Uterus (tissue), 4 donors: ENCODE data around the gene CENPW. TPM values are rescaled to one million over a fixed set of nuclear protein-coding genes. Genes with fewer than 3 reads are reported as not detected.
A peak's percentile ranks its signal among the peaks of the same experiment; 100 is the strongest.

ENCODE experiments used
- DNase-seq, 2 donors: peaks; one replicate each; pipeline ENCODE4 v3.0.0-alpha.2; 2019 to 2020
- H3K27ac ChIP-seq, 2 donors: fragments of 200-600 bp; sonication (generic); 1 replicate in 1 of 2; 2 replicates in 1 of 2; pipeline ENCODE4 v1.5.1; 2016 to 2018
- H3K27me3 ChIP-seq, 2 donors: fragments of 200-600 bp; sonication (generic); one replicate each; pipeline ENCODE4 v1.5.1; 2018 to 2019; ENCODE audit warnings: control low read depth in 1 of 2
- H3K36me3 ChIP-seq, 2 donors: fragments of 200-600 bp; sonication (generic); one replicate each; pipeline ENCODE4 v1.5.1; 2019; ENCODE audit warnings: control low read depth in 1 of 2
- H3K4me1 ChIP-seq, 2 donors: fragments of 200-600 bp; sonication (generic); one replicate each; pipeline ENCODE4 v1.5.1; 2018 to 2019; ENCODE audit warnings: control low read depth in 1 of 2
- H3K4me3 ChIP-seq, 2 donors: fragments of 200-600 bp; sonication (generic); 1 replicate in 1 of 2; 2 replicates in 1 of 2; pipeline ENCODE4 v1.5.1; 2018 to 2019; ENCODE audit warnings: mild to moderate bottlenecking in 1 of 2
- H3K9me3 ChIP-seq, 2 donors: fragments of 200-600 bp; sonication (generic); one replicate each; pipeline ENCODE4 v1.5.1; 2019; ENCODE audit warnings: control low read depth in 1 of 2
- POLR2A ChIP-seq, 2 donors: fragments of 450-650 bp; IDR thresholded peaks; one replicate each; pipeline ENCODE4 v1.6.1; 2016; ENCODE audit warnings: antibody characterized with exemption in 2 of 2, mild to moderate bottlenecking in 1 of 2, moderate library complexity in 1 of 2
- intact Hi-C: fragments of 100-400 bp; cut with DNase I; formaldehyde crosslinking; loops from one replicate; pipeline ENCODE4 v1.15.1; 2023; ENCODE audit warnings: low total_unique reads
- total RNA-seq, 4 donors: library from RNA; depleted of rRNA in 3 of 4; stranded (reverse); fragments of >200 nt in 3 of 4; gene quantifications; one replicate each; pipeline versions ENCODE4 v1.1.0 to v1.2.4, GENCODE V29; 2014 to 2023
- TF ChIP-seq, protein P1 (sequence below), 4 experiments: fragments of 200-600 bp in 2 of 4; fragments of 450-650 bp in 2 of 4; sonication (generic) in 2 of 4; IDR thresholded peaks; one replicate each; pipeline ENCODE4 v1.5.1; 2016 to 2019; ENCODE audit warnings: antibody characterized with exemption in 4 of 4, mild to moderate bottlenecking in 2 of 4, moderate library complexity in 1 of 4
- donor health status: DM: yes; HTN: yes; CAD: no.

CENPW gene
- total RNA-seq, 4 donors from 2014 or later: 12.2 to 13.4 TPM; not detected in 2

GRCh38 chr6:126318797-126319196, 21.1 kb upstream of the CENPW start:
- Histone ChIP-seq H3K4me1 (no peaks in the 10 kb centered on the region), H3K9me3 (no peaks in the 10 kb centered on the region), H3K36me3 (no peaks in the 10 kb centered on the region), H3K27ac (no peak overlapping the region), H3K27me3 (no peaks in the 10 kb centered on the region), H3K4me3 (no peak overlapping the region)
- DNase-seq: no peak
- intact Hi-C loops: no loop called here
- TF ChIP-seq POLR2A (IDR thresholded peaks at IDR 0.05): no peak
- TF ChIP-seq, protein P1, sequence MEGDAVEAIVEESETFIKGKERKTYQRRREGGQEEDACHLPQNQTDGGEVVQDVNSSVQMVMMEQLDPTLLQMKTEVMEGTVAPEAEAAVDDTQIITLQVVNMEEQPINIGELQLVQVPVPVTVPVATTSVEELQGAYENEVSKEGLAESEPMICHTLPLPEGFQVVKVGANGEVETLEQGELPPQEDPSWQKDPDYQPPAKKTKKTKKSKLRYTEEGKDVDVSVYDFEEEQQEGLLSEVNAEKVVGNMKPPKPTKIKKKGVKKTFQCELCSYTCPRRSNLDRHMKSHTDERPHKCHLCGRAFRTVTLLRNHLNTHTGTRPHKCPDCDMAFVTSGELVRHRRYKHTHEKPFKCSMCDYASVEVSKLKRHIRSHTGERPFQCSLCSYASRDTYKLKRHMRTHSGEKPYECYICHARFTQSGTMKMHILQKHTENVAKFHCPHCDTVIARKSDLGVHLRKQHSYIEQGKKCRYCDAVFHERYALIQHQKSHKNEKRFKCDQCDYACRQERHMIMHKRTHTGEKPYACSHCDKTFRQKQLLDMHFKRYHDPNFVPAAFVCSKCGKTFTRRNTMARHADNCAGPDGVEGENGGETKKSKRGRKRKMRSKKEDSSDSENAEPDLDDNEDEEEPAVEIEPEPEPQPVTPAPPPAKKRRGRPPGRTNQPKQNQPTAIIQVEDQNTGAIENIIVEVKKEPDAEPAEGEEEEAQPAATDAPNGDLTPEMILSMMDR (IDR thresholded peaks at IDR 0.05): no peak

- Histone ChIP-seq H3K4me3 (no peak overlapping the region), H3K27ac (no peak overlapping the region), H3K9me3 (no peaks in the 10 kb centered on the region), H3K27me3 (no peaks in the 10 kb centered on the region), H3K36me3 (no peaks in the 10 kb centered on the region), H3K4me1 (peaks cover 0 to 5% of the 10 kb centered on the region in 2 donors)
- DNase-seq: no peak
- no peak for TF ChIP-seq POLR2A (IDR thresholded peaks at IDR 0.05)
- TF ChIP-seq, protein P1 (IDR thresholded peaks at IDR 0.05): no peak
- intact Hi-C loops: no loop called here
Measured at GRCh38 chr6:126333729-126334128, 6.2 kb upstream of the CENPW start.

GRCh38 chr6:126335210-126335609, 4.7 kb upstream of the CENPW start:
- no peak for DNase-seq

GRCh38 chr6:126337323-126337722, 2.6 kb upstream of the CENPW start:
- intact Hi-C loops: no loop called here
- peak; percentile 41 to 72 for DNase-seq

More at GRCh38 chr6:126335210-126335609, 4.7 kb upstream of the CENPW start:
- Histone ChIP-seq H3K27ac (no peak overlapping the region), H3K9me3 (no peaks in the 10 kb centered on the region), H3K4me1 (peaks cover 0 to 5% of the 10 kb centered on the region in 2 donors), H3K36me3 (no peaks in the 10 kb centered on the region), H3K4me3 (no peak overlapping the region), H3K27me3 (no peaks in the 10 kb centered on the region)
- no peak for TF ChIP-seq POLR2A (IDR thresholded peaks at IDR 0.05)
- TF ChIP-seq, protein P1 (IDR thresholded peaks at IDR 0.05): no peak
- intact Hi-C loops: no loop called here

DNA sequence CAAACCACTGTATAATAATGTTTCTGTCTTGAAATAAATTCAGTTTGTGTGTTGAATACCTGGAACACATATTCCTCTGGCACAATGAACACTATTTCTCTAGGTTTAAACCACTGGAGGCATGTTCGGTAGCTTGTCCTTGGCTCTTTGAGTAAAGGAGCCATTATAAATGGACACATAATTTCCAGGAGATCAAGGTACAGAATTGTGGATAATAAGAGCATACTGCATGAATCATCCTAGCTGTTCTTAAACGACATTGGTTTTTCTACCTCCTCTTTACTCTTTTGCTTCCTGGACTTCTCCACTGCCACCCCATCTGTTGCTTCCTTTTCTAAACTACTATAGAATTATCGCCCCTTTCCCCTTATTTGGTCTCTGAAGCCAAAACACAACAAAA, 1.2 kb downstream of the CENPW start:
- no peak for DNase-seq
- Histone ChIP-seq H3K36me3 (no peaks in the 10 kb centered on the region), H3K9me3 (no peaks in the 10 kb centered on the region), H3K4me1 (peaks cover 5 to 17% of the 10 kb centered on the region in 2 donors), H3K4me3 (peak overlapping the region; percentile 49 to 67), H3K27me3 (no peaks in the 10 kb centered on the region), H3K27ac (peak overlapping the region in 1 of 2 donors; percentile 74)
- intact Hi-C loops: no loop called here
- TF ChIP-seq POLR2A (IDR thresholded peaks at IDR 0.05): no peak
- TF ChIP-seq, protein P1 (IDR thresholded peaks at IDR 0.05): no peak

More at GRCh38 chr6:126337323-126337722, 2.6 kb upstream of the CENPW start:
- no peaks in the 10 kb centered on the region for H3K36me3 ChIP-seq
- no peak for TF ChIP-seq POLR2A (IDR thresholded peaks at IDR 0.05)
- TF ChIP-seq, protein P1 (IDR thresholded peaks at IDR 0.05): no peak
- no peaks in the 10 kb centered on the region for H3K27me3 ChIP-seq
- peak overlapping the region; percentile 69 to 76 for H3K27ac ChIP-seq
- no peak overlapping the region for H3K4me3 ChIP-seq
- H3K4me1 ChIP-seq: peaks cover 5 to 17% of the 10 kb centered on the region in 2 donors
- no peaks in the 10 kb centered on the region for H3K9me3 ChIP-seq
